HG03432 (cell line): ENCODE measurements around the gene CTRL.

Experiments used
- ATAC-seq: cut with Tn5 transposase; IDR thresholded peaks from one replicate; pipeline ENCODE4 v1.9.1; 2021; ENCODE audit warnings: mild to moderate bottlenecking, moderate library complexity; ENCODE audit not compliant: unreplicated experiment

CTRL gene

GRCh38 chr16:67892899-67893742, 38.5 kb downstream of the CTRL start, which contains the start of gene PSKH1:
TSS of gene PSKH1 (plus strand) at chr16:67893254. CDS start at chr16:67908750, 15,496 bp downstream.
- ATAC-seq, result peak; percentile 90

GRCh38 chr16:67892375-67892774, 39.3 kb downstream of the CTRL start:
- ATAC-seq, result no peak

GRCh38 chr16:67888331-67888730, 43.3 kb downstream of the CTRL start:
- no peak for ATAC-seq

GRCh38 chr16:67886387-67886786, 45.3 kb downstream of the CTRL start:
- no peak for ATAC-seq

GRCh38 chr16:67885976-67886375, 45.7 kb downstream of the CTRL start:
- ATAC-seq, result no peak

- ATAC-seq, result no peak
Observed at GRCh38 chr16:67885545-67885944, 46.1 kb downstream of the CTRL start.

- ATAC-seq, result no peak
Observed at GRCh38 chr16:67884684-67885083, 47.0 kb downstream of the CTRL start, which contains the start of gene NRN1L. TSS of gene NRN1L (plus strand) at chr16:67884885. CDS start at chr16:67884904, 19 bp downstream.

- ATAC-seq, result no peak
Observed at GRCh38 chr16:67883872-67884261, 47.8 kb downstream of the CTRL start.

- ATAC-seq, result no peak
Observed at GRCh38 chr16:67883146-67883871, 48.4 kb downstream of the CTRL start.

- no peak for ATAC-seq
Observed at GRCh38 chr16:67882374-67883145, 49.1 kb downstream of the CTRL start.

GRCh38 chr16:67881621-67882161, 50.0 kb downstream of the CTRL start:
- ATAC-seq, result no peak

- no peak for ATAC-seq
Observed at GRCh38 chr16:67880584-67880983, 51.1 kb downstream of the CTRL start.

GRCh38 chr16:67879936-67880335, 51.7 kb downstream of the CTRL start:
- no peak for ATAC-seq
